Neural progenitor cell (in vitro differentiated cells): ENCODE measurements around the gene RRH. TPM values are rescaled to one million over a fixed set of nuclear protein-coding genes. Genes with fewer than 3 reads are reported as not detected.
A peak's percentile ranks its signal among the peaks of the same experiment; 100 is the strongest.

Experiments
- DNase-seq: peaks from one replicate; pipeline ENCODE4 v3.0.0-alpha.2; 2016; ENCODE audit warnings: low spot score
- H2AFZ ChIP-seq: fragments of 200-600 bp; sonication (generic); replicated peaks from 2 replicates; pipeline ENCODE4 v1.6.1; 2016; ENCODE audit warnings: antibody characterized with exemption
- H3F3A ChIP-seq: fragments of 200-600 bp; sonication (generic); 2 replicates; pipeline ENCODE4 v1.6.1; 2016; ENCODE audit warnings: antibody characterized with exemption, low read depth
- H3K27ac ChIP-seq: fragments of 200-600 bp; sonication (generic); 2 replicates; pipeline ENCODE4 v1.5.1; 2016; ENCODE audit warnings: mild to moderate bottlenecking
- H3K27me3 ChIP-seq: fragments of 200-600 bp; sonication (generic); 2 replicates; pipeline ENCODE4 v1.6.1; 2016; ENCODE audit warnings: mild to moderate bottlenecking, moderate library complexity
- H3K36me3 ChIP-seq: fragments of 200-600 bp; sonication (generic); 2 replicates; pipeline ENCODE4 v1.5.1; 2016
- H3K4me1 ChIP-seq: fragments of 200-600 bp; sonication (generic); 2 replicates; pipeline ENCODE4 v1.6.1; 2016; ENCODE audit warnings: mixed run types
- H3K4me2 ChIP-seq: fragments of 200-600 bp; sonication (generic); 2 replicates; pipeline ENCODE4 v1.6.1; 2016
- H3K4me3 ChIP-seq: fragments of 200-600 bp; sonication (generic); 2 replicates; pipeline ENCODE4 v1.5.1; 2016
- H3K79me2 ChIP-seq: fragments of 200-600 bp; sonication (generic); 2 replicates; pipeline ENCODE4 v1.6.1; 2016; ENCODE audit warnings: low read depth
- H3K9ac ChIP-seq: fragments of 200-600 bp; sonication (generic); 2 replicates; pipeline ENCODE4 v1.6.1; 2016
- H3K9me3 ChIP-seq: fragments of 200-600 bp; sonication (generic); 2 replicates; pipeline ENCODE4 v1.5.1; 2016; ENCODE audit warnings: low read depth
- H4K20me1 ChIP-seq: fragments of 200-600 bp; sonication (generic); 2 replicates; pipeline ENCODE4 v1.6.1; 2016; ENCODE audit warnings: low read depth
- H3K27ac Mint-ChIP-seq: 3 replicates; pipeline ENCODE4 v1.8.0; 2021; ENCODE audit warnings: mixed read lengths
- H3K27me3 Mint-ChIP-seq: 2 replicates; pipeline ENCODE4 v1.8.0; 2022; ENCODE audit warnings: low read depth, mild to moderate bottlenecking, inconsistent platforms, moderate library complexity, mixed read lengths; ENCODE audit not compliant: insufficient read depth
- H3K36me3 Mint-ChIP-seq: 3 replicates; pipeline ENCODE4 v1.8.0; 2021; ENCODE audit warnings: mixed read lengths
- H3K4me1 Mint-ChIP-seq: 3 replicates; pipeline ENCODE4 v1.8.0; 2021; ENCODE audit warnings: mixed read lengths
- H3K4me3 Mint-ChIP-seq: 3 replicates; pipeline ENCODE4 v1.8.0; 2021; ENCODE audit warnings: mild to moderate bottlenecking, moderate library complexity, mixed read lengths
- H3K9me3 Mint-ChIP-seq: 3 replicates; pipeline ENCODE4 v1.8.0; 2020; ENCODE audit warnings: mixed read lengths
- CTCF ChIP-seq: fragments of 200-600 bp; sonication (generic); IDR thresholded peaks from 2 replicates; pipeline ENCODE4 v1.5.1; 2017; ENCODE audit warnings: antibody characterized with exemption, mild to moderate bottlenecking
- EZH2 ChIP-seq: fragments of 200-600 bp; sonication (generic); IDR thresholded peaks from 2 replicates; pipeline ENCODE4 v1.6.1; 2017; ENCODE audit warnings: antibody characterized with exemption, mild to moderate bottlenecking, moderate library complexity
- EZH2phosphoT487 ChIP-seq: fragments of 200-600 bp; sonication (generic); IDR thresholded peaks from 2 replicates; pipeline ENCODE4 v1.6.1; 2017; ENCODE audit warnings: antibody characterized with exemption
- total RNA-seq: library from RNA; depleted of rRNA; stranded (reverse); fragments of >200 nt; gene quantifications from 2 replicates; pipeline ENCODE4 v1.2.3, GENCODE V29; 2015; ENCODE audit warnings: low replicate concordance

Gene RRH
- total RNA-seq, 1 donor from 2014 or later: not detected

- no peak for DNase-seq
- H3K4me2 ChIP-seq: no peak within 1 kb of the TSS
- no peaks in the 10 kb centered on the region for H3K4me1 ChIP-seq
- no peak within 1 kb of the TSS for H3K9ac ChIP-seq
- Mint-ChIP-seq H3K9me3 (peaks cover 3% of the 10 kb centered on the region), H3K36me3 (no peaks in the 10 kb centered on the region), H3K4me1 (no peaks in the 10 kb centered on the region), H3K27ac (no peak within 1 kb of the TSS), H3K27me3 (no peaks in the 10 kb centered on the region), H3K4me3 (no peak within 1 kb of the TSS)
- H3K4me3 ChIP-seq: no peak within 1 kb of the TSS
- H3K36me3 ChIP-seq: no peaks in the 10 kb centered on the region
- no peaks in the 10 kb centered on the region for H3K9me3 ChIP-seq
- H3K27me3 ChIP-seq: no peaks in the 10 kb centered on the region
- H4K20me1 ChIP-seq: no peaks in the 10 kb centered on the region
- no peak within 1 kb of the TSS for H3K27ac ChIP-seq
- H3K79me2 ChIP-seq: no peaks in the 10 kb centered on the region
- H2AFZ ChIP-seq: no peak within 1 kb of the TSS
- TF ChIP-seq CTCF (no peak), EZH2phosphoT487 (no peak), EZH2 (no peak)
- H3F3A ChIP-seq: no peaks in the 10 kb centered on the region
These were observed 25.9 kb upstream of the RRH start, which contains the start of gene CFI for GRCh38 chr4:109801895-109802319. Gene CFI, minus strand, starts transcription at chr4:109801999. Its CDS starts 28 bp downstream, at chr4:109801971.

- Histone ChIP-seq H3K4me2 (no peak overlapping the region), H4K20me1 (no peaks in the 10 kb centered on the region), H3K9me3 (no peaks in the 10 kb centered on the region), H3K36me3 (no peaks in the 10 kb centered on the region), H3K4me1 (no peaks in the 10 kb centered on the region), H3K4me3 (no peak overlapping the region), H3K9ac (no peak overlapping the region), H3K79me2 (no peaks in the 10 kb centered on the region), H3K27ac (no peak overlapping the region), H3K27me3 (no peaks in the 10 kb centered on the region), H3F3A (no peaks in the 10 kb centered on the region), H2AFZ (no peak overlapping the region)
- Mint-ChIP-seq H3K27me3 (no peaks in the 10 kb centered on the region), H3K9me3 (no peaks in the 10 kb centered on the region), H3K4me3 (no peak overlapping the region), H3K36me3 (no peaks in the 10 kb centered on the region), H3K27ac (no peak overlapping the region), H3K4me1 (no peaks in the 10 kb centered on the region)
- TF ChIP-seq EZH2phosphoT487 (no peak), CTCF (peak; percentile 66)
- DNase-seq: peak; percentile 73
These were observed 23.7 kb upstream of the RRH start for GRCh38 chr4:109803924-109804571.

GRCh38 chr4:109809655-109810054 lies 18.1 kb upstream of the RRH start:
- H3F3A ChIP-seq: peaks cover 6% of the 10 kb centered on the region
- no peaks in the 10 kb centered on the region for H4K20me1 ChIP-seq
- DNase-seq: no peak
- H3K4me3 ChIP-seq: no peak overlapping the region
- no peaks in the 10 kb centered on the region for H3K27me3 ChIP-seq
- no peak overlapping the region for H3K27ac ChIP-seq
- H3K4me3 Mint-ChIP-seq: no peak overlapping the region
- no peaks in the 10 kb centered on the region for H3K79me2 ChIP-seq
- H3K36me3 ChIP-seq: no peaks in the 10 kb centered on the region
- no peak overlapping the region for H3K27ac Mint-ChIP-seq
- no peaks in the 10 kb centered on the region for H3K9me3 ChIP-seq
- H3K4me1 ChIP-seq: peaks cover 5% of the 10 kb centered on the region
- no peaks in the 10 kb centered on the region for H3K9me3 Mint-ChIP-seq
- TF ChIP-seq CTCF (no peak), EZH2phosphoT487 (no peak), EZH2 (no peak)
- no peak overlapping the region for H3K9ac ChIP-seq
- no peak overlapping the region for H3K4me2 ChIP-seq
- no peaks in the 10 kb centered on the region for H3K27me3 Mint-ChIP-seq
- no peak overlapping the region for H2AFZ ChIP-seq
- no peaks in the 10 kb centered on the region for H3K4me1 Mint-ChIP-seq
- no peaks in the 10 kb centered on the region for H3K36me3 Mint-ChIP-seq
